Astrocyte (in vitro differentiated cells and primary cell): Measurements from ENCODE around the gene SLC8A2. TPM values are rescaled to one million over a fixed set of nuclear protein-coding genes. Genes with fewer than 3 reads are reported as not detected.

Experiments
- DNase-seq: peaks from one replicate; pipeline ENCODE4 v3.0.0-alpha.2; 2010; ENCODE audit warnings: low read depth
- FAIRE-seq: peaks from 2 replicates; lab custom pipeline; 2011; peaks lifted over from hg19 to GRCh38; lab: Jason Lieb, UNC
- H2AFZ ChIP-seq: 2 replicates; pipeline ENCODE4 v1.6.0; 2012; ENCODE audit warnings: low read depth, low read length, inconsistent platforms
- H3K27ac ChIP-seq: 2 replicates; pipeline ENCODE4 v1.5.1; 2011; ENCODE audit warnings: low read depth, low read length, inconsistent platforms
- H3K27me3 ChIP-seq: 2 replicates; pipeline ENCODE4 v1.6.0; 2011; ENCODE audit warnings: low read length, inconsistent platforms; ENCODE audit not compliant: insufficient read depth
- H3K36me3 ChIP-seq: 2 replicates; pipeline ENCODE4 v1.5.1; 2011; ENCODE audit warnings: low read length, inconsistent platforms; ENCODE audit not compliant: insufficient read depth
- H3K4me1 ChIP-seq: 2 replicates; pipeline ENCODE4 v1.5.1; 2011; ENCODE audit warnings: low read length, inconsistent platforms; ENCODE audit not compliant: insufficient read depth
- H3K4me2 ChIP-seq: 2 replicates; pipeline ENCODE4 v1.6.0; 2012; ENCODE audit warnings: low read length, inconsistent platforms
- H3K4me3 ChIP-seq: 2 replicates; pipeline ENCODE4 v1.5.1; 2011; ENCODE audit warnings: low read depth, mild to moderate bottlenecking, low read length, inconsistent platforms; ENCODE audit not compliant: insufficient read depth
- H3K79me2 ChIP-seq: 2 replicates; pipeline ENCODE4 v1.6.0; 2012; ENCODE audit warnings: mild to moderate bottlenecking, low read length, inconsistent platforms; ENCODE audit not compliant: insufficient read depth
- H3K9ac ChIP-seq: 2 replicates; pipeline ENCODE4 v1.6.0; 2012; ENCODE audit warnings: mild to moderate bottlenecking, low read length, inconsistent platforms
- H3K9me3 ChIP-seq: 2 replicates; pipeline ENCODE4 v1.5.1; 2012; ENCODE audit warnings: low read depth, mild to moderate bottlenecking, low read length, inconsistent platforms; ENCODE audit not compliant: insufficient read depth
- H4K20me1 ChIP-seq: 2 replicates; pipeline ENCODE4 v1.6.0; 2012; ENCODE audit warnings: low read length, inconsistent platforms; ENCODE audit not compliant: insufficient read depth
- H3K27ac Mint-ChIP-seq: one replicate; pipeline ENCODE4 v1.8.0; 2021; ENCODE audit warnings: mild to moderate bottlenecking, mixed read lengths; ENCODE audit not compliant: unreplicated experiment
- H3K27me3 Mint-ChIP-seq: one replicate; pipeline ENCODE4 v1.8.0; 2021; ENCODE audit warnings: low read depth, mixed read lengths; ENCODE audit not compliant: unreplicated experiment
- H3K36me3 Mint-ChIP-seq: one replicate; pipeline ENCODE4 v1.8.0; 2021; ENCODE audit warnings: low read depth, mixed read lengths; ENCODE audit not compliant: unreplicated experiment
- H3K4me1 Mint-ChIP-seq: one replicate; pipeline ENCODE4 v1.8.0; 2021; ENCODE audit warnings: low read depth, mixed read lengths; ENCODE audit not compliant: unreplicated experiment
- H3K4me3 Mint-ChIP-seq: one replicate; pipeline ENCODE4 v1.8.0; 2021; ENCODE audit warnings: mild to moderate bottlenecking, moderate library complexity, mixed read lengths; ENCODE audit not compliant: unreplicated experiment
- H3K9me3 Mint-ChIP-seq: one replicate; pipeline ENCODE4 v1.8.0; 2021; ENCODE audit warnings: mild to moderate bottlenecking, mixed read lengths; ENCODE audit not compliant: unreplicated experiment
- EZH2 ChIP-seq: IDR thresholded peaks from 2 replicates; pipeline ENCODE4 v1.6.1; 2012; ENCODE audit warnings: mild to moderate bottlenecking, low read length, inconsistent platforms; ENCODE audit not compliant: insufficient read depth
- total RNA-seq: library from RNA; stranded (reverse); gene quantifications from 2 replicates; pipeline ENCODE4 v1.2.1, GENCODE V29; 2021
- TF ChIP-seq, protein P1 (sequence below): IDR thresholded peaks from 2 replicates; pipeline ENCODE4 v1.5.1; 2011; ENCODE audit warnings: low read depth, mild to moderate bottlenecking, inconsistent platforms, low read length, moderate library complexity; ENCODE audit not compliant: insufficient read depth

Gene SLC8A2
- total RNA-seq, 1 donor from 2014 or later: 3.3 TPM

DNA sequence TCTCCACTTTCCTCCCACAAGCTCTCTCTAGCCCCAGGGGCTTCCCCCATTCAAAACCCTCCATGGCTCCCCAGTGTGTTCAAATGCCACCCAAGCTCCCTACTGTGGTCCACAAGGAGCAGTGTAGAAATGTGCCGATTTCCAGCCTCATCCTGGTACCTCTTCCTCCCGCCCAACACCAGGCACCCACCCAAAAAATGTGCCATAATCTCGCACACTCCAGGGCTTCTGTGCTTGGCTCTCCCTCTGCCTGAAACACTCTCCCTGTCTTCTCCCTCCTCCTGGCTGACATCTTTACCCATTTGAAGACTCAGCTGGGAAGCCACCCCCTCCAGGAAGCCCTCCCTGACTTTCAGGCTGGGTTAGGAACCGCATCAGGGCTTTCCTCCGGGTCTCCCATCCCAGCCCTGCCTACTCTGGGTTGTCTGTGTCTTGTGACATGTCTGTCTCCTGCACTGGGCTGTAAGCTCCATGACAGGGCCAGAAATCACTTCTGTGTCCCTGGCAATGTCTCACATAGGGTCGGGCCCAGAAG is 35.7 kb downstream of the SLC8A2 start:
- Mint-ChIP-seq H3K27ac (no peak overlapping the region), H3K4me1 (no peaks in the 10 kb centered on the region), H3K9me3 (peaks cover 4% of the 10 kb centered on the region), H3K36me3 (no peaks in the 10 kb centered on the region), H3K27me3 (peaks cover 20% of the 10 kb centered on the region), H3K4me3 (no peak overlapping the region)
- TF ChIP-seq, protein P1, sequence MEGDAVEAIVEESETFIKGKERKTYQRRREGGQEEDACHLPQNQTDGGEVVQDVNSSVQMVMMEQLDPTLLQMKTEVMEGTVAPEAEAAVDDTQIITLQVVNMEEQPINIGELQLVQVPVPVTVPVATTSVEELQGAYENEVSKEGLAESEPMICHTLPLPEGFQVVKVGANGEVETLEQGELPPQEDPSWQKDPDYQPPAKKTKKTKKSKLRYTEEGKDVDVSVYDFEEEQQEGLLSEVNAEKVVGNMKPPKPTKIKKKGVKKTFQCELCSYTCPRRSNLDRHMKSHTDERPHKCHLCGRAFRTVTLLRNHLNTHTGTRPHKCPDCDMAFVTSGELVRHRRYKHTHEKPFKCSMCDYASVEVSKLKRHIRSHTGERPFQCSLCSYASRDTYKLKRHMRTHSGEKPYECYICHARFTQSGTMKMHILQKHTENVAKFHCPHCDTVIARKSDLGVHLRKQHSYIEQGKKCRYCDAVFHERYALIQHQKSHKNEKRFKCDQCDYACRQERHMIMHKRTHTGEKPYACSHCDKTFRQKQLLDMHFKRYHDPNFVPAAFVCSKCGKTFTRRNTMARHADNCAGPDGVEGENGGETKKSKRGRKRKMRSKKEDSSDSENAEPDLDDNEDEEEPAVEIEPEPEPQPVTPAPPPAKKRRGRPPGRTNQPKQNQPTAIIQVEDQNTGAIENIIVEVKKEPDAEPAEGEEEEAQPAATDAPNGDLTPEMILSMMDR: no peak
- no peak for TF ChIP-seq EZH2
- H3K79me2 ChIP-seq: no peaks in the 10 kb centered on the region
- DNase-seq (no peak), FAIRE-seq (no peak)
- no peak overlapping the region for H3K27ac ChIP-seq
- no peaks in the 10 kb centered on the region for H3K36me3 ChIP-seq
- H3K9me3 ChIP-seq: no peaks in the 10 kb centered on the region
- no peak overlapping the region for H2AFZ ChIP-seq
- peaks cover 7% of the 10 kb centered on the region for H3K27me3 ChIP-seq
- H3K9ac ChIP-seq: no peak overlapping the region
- H3K4me2 ChIP-seq: no peak overlapping the region
- H3K4me3 ChIP-seq: no peak overlapping the region
- peaks cover 7% of the 10 kb centered on the region for H4K20me1 ChIP-seq
- no peaks in the 10 kb centered on the region for H3K4me1 ChIP-seq

DNA sequence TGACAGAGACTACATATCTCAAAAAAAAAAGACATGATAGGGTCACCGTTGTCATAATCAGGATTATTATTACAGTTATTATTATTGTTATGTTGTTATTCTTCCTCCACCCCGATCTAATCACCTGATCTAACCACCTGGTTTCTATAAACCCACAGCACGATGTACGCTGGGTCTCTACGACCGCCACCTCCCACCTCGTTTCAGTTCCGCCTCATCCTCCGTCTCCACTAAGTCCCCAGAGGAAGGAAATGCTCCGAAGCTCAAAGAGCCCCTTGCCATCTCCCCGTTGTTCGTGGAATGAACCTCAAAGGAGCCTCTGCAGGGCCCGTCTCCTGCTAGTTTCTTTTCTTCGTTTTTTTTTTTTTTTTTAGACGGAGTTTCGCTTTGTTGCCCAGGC is 36.5 kb downstream of the SLC8A2 start:
- TF ChIP-seq, protein P1: no peak
- TF ChIP-seq EZH2: no peak
- Mint-ChIP-seq H3K9me3 (peaks cover 4% of the 10 kb centered on the region), H3K27me3 (peaks cover 23% of the 10 kb centered on the region), H3K36me3 (no peaks in the 10 kb centered on the region), H3K4me3 (no peak overlapping the region), H3K27ac (no peak overlapping the region), H3K4me1 (no peaks in the 10 kb centered on the region)
- Histone ChIP-seq H3K79me2 (no peaks in the 10 kb centered on the region), H3K4me2 (no peak overlapping the region), H3K36me3 (no peaks in the 10 kb centered on the region), H3K4me1 (peaks cover 3% of the 10 kb centered on the region), H4K20me1 (peaks cover 7% of the 10 kb centered on the region), H3K9ac (no peak overlapping the region), H3K4me3 (no peak overlapping the region), H3K27ac (no peak overlapping the region), H3K27me3 (peaks cover 10% of the 10 kb centered on the region), H2AFZ (no peak overlapping the region), H3K9me3 (no peaks in the 10 kb centered on the region)
- DNase-seq: no peak
- no peak for FAIRE-seq

DNA sequence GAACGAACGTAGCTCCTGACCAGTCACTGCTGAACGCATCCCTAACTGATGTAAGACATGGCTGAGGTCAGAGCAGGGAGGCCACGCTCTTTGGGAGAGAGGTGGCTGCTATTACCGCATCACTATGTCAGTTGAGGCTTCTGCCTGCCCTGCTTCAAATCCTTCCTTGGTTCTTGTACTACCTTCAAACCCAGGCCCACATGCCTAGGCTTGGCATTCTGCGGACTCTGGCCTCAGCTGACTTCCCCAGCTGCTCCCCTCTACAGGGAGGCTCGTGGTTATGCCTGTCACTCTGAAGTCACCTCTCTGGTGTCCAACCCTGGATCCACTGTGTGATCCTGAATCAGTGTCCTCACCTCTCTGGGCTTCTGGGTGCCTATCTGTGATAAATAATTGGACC is 37.6 kb downstream of the SLC8A2 start:
- Histone ChIP-seq H3K79me2 (no peaks in the 10 kb centered on the region), H2AFZ (no peak overlapping the region), H3K4me2 (no peak overlapping the region), H3K9ac (no peak overlapping the region), H3K27me3 (peaks cover 10% of the 10 kb centered on the region), H3K4me3 (no peak overlapping the region), H3K9me3 (no peaks in the 10 kb centered on the region), H3K36me3 (no peaks in the 10 kb centered on the region), H4K20me1 (peaks cover 7% of the 10 kb centered on the region), H3K27ac (no peak overlapping the region), H3K4me1 (peaks cover 7% of the 10 kb centered on the region)
- no peak for TF ChIP-seq EZH2
- TF ChIP-seq, protein P1: no peak
- H3K9me3 Mint-ChIP-seq: peaks cover 4% of the 10 kb centered on the region
- no peak overlapping the region for H3K27ac Mint-ChIP-seq
- FAIRE-seq (no peak), DNase-seq (no peak)
- H3K36me3 Mint-ChIP-seq: no peaks in the 10 kb centered on the region
- peaks cover 21% of the 10 kb centered on the region for H3K27me3 Mint-ChIP-seq
- H3K4me3 Mint-ChIP-seq: no peak overlapping the region
- no peaks in the 10 kb centered on the region for H3K4me1 Mint-ChIP-seq
